DMS53 (cell line): ENCODE measurements around the gene TAB2.
"Not testable (repeated sequence)": the region's sequence is repeated elsewhere in the genome, so short reads cannot be mapped to it uniquely, and the experiment has no call there.

ENCODE experiments used
- DNase-seq: peaks from one replicate; lab custom pipeline; 2025; lab: John Stamatoyannopoulos, UW

TAB2 gene

DNA sequence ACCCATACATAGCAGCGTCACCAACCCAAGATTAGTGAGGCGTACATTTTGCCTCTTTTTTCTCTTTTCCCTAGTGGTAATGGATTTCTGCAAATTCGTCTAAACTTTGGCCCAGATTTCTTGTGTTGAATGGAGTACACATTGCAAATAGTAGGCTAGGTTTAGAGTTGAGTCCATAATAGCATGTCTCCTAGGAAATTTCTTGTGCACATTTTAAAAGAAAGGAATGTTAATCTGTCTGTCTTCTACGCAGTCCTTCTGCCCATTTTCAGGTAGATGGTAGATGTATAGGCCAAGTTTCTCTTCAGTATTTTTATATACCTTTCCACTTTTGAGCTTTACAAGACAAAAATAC lies 15.7 kb downstream of the TAB2 start:
- no peak for DNase-seq

DNA sequence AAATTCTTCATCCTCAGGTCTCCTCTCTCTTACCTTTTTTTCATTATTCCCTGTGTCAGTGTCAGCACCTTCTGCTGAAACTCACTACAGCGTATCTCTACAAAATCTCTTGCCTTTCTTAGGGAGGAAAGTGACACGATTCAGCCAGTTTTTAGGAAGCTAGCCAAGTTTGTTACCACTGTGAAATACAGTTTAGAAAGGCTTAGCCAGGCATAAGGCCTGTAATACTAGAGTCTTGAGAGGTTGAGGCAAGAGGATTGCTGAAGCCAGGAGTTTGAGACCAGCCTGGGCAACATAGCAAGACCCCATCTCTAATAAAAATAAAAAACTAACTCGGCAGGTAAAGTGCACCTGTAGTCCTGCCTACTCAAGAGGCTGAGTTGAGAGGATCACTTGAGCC lies 16.7 kb downstream of the TAB2 start:
- DNase-seq, result no peak

GRCh38 chr6:149334682-149335160 lies 17.2 kb downstream of the TAB2 start:
- no peak for DNase-seq

DNA sequence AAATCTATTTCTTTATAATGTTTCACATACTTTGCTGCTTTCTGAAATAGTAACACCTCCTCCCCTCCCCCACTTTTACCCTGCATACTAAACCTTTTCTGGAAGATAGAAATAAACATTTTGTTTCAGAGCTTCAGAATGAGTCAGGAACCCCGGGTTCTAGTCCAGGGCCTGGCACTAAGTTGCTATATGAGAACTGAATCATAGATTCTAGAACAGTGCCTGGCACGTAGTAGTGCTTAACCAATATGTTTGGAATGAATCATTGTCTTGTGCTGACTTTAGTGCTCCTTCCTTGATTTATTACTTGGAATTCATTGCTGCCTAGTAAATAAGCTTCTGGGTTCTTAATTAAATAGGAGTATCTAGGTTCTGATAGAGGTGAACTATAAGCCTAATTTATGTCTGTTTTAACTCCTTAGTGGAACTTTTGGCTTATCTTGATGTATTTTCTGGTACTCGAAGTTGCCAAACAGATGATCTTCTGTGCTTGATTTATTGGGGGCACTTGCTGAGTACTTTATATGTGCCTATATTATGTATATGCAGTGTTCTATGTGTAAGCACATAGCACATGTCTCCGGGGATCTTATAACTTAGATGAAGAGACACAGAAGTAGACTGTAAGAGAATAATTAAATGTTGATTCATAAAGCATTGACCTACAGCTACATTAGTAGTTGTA lies 18.6 kb downstream of the TAB2 start:
- DNase-seq, result no peak

DNA sequence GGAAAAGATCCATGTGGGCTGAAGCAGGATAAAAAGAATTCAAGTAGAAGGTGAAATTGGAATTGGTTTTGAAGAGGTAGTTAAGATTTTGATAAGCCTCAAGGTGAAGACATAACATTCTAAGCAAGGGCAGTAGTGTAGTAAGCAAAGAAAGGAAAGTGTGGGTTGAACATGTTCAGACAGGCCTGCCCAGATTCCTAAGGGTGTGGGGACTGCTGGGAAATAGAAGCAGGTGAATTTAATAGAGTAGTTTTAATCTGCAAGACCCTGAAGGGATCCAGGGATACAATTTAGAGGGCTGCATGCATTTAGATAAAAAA lies 19.1 kb downstream of the TAB2 start:
- DNase-seq, result no peak

GRCh38 chr6:149337320-149337719 lies 19.8 kb downstream of the TAB2 start:
- DNase-seq, result no peak

DNA sequence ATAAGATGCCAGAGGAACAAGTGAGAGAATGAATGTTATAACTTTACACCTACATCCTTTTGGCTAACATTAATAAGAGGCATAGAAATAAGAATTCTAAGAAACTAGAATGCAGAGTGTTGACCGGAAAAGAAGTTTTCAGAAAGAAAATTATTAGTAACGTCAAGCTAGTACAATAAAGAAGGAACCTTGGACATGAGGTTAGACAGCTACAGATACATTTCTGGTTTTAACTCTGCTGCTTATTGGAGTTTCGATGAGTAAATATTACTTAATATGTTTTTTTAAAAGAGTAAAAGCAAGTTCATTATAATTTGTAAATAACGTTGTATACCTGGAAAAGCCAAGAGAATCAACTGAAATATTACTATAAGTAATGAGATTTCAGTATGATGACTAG lies 22.7 kb downstream of the TAB2 start:
- DNase-seq, result no peak

GRCh38 chr6:149342525-149342924 lies 25.0 kb downstream of the TAB2 start:
- no peak for DNase-seq

DNA sequence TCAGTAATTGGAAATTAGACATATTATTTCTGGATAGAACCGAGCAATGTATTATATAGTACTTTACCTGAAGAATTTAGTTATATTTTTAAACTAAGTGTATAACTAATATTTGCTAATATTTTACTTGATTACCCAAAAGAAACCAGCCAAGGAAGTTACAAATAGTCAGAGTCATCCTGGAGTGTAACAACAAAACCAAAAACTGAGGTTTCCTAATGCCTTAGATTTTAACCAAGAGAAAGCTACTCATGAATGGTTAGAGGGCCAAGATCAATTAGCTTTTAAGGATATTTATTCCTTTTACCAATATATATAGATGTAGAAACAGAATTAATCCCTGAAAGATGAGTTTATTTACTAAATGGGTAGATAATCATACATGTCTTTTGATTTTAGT lies 26.0 kb downstream of the TAB2 start:
- no peak for DNase-seq

DNA sequence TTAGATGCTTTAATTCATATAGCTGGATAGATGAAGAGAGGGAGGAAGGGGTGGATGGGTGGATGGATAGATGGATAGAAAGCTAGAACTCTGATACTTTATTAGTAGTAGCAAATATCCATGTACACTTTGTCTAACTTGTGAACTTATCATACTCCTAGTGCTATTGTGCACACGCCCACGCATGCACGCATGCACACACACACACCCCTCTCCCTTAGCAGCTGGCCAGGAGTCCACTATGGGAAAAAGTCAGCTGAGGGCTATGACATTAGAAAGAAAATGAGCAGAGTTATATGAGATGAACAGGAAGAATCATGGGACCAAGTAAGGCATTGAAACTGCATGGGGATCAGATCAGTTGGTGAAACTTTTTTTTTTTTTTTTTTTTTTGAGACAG lies 28.6 kb downstream of the TAB2 start:
- no peak for DNase-seq

DNA sequence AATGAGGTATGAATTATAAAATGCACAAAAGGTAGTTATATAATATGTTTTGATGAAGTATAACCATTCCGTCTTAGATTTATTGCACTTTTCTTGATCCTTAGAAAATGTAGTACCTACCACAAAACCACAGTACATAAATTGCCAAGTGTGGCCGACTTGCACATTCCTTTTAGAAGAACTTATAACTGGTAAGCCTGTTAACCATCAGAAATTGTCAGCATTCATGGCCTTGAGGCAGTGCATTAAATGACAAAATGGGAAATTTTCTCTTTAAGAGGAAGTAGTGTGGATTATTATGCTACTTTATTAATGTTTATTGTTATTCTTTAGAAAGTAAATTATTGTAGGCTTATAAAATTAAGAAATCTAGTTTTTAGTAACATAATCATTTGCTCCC lies 29.6 kb downstream of the TAB2 start:
- no peak for DNase-seq

GRCh38 chr6:149349279-149349678 lies 31.8 kb downstream of the TAB2 start:
- not testable (repeated sequence) for DNase-seq

DNA sequence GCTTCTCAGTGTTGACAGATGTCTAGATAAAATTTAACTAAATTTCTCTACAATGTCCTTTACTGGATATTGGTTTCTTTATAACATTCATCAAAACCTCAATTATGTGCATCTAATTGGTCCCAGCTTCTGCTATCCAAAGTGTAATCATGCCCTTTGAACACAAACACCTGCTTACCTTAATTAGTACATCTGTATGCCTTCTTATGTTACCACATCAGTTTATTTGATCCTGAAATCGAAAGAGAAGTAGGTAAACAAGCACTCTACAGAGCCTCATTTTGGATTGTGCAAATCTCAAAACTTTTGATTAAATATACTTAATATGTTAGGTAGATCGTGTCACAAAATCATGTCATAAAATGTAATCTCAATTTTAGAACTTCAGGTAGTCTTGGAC lies 36.5 kb downstream of the TAB2 start:
- DNase-seq, result peak; percentile 32

DNA sequence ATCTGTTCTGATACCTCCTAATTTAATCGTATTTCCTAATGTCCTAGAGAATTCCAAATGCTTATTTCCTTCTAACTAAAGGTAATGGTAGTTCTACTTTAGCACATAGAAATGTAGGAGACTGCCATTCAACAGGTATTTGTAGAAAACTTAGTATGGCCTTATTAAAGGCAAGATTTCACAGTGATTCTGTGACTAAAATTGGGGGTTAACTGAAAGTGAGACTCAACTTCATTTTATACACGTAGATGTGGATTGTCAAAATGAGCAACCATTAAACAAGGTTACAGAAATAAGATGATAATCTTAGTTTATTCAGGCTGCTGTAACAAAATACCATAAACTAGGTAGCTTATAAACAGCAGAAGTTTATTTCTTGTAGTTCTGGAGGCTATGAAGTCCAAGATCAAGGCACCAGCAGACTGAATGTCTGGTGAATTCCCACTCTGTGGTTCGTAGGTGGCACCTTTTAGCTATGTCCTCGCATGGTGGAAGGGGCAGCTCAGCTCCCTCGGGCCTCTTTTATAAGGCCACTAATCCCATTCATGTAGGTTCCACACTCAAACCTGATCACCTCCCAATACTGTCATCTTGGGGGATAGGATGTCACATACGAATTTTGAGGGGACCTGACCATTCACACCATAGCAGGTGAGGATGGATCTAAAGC lies 38.7 kb downstream of the TAB2 start:
- no peak for DNase-seq

DNA sequence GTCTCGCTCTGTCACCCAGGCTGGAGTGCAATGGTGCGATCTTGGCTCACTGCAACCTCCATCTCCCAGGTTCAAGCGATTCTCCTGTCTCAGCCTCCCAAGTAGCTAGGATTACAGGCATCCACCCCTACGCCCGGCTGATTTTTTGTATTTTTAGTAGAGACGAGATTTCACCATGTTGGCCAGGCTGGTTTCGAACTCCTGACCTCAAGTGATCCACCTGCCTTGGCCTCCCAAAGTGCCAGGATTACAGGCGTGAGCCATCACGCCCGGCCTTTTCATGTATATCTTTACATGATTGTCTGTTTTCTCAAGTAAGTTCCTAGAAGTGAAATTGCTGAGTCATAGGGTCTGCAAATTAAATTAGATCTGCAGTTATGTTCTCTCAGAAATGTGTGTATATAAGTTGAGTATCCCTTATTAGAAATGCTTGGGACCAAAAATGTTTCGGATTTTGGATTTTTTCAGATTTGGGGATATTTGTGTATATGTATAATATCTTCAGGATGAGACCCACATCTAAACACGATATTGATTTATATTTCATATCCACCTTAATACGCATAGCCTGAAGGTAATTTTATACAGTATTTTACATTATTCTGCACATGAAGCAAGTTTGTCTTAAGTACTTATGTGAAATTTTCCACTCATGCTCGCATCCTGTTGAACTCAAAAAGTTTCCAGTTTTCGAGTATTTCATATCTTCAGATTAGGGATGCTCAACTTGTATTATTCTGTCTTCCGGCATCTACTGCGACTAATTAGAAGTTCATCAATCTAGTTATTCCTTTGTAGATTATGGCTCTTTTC lies 40.4 kb downstream of the TAB2 start:
- DNase-seq, result no peak

DNA sequence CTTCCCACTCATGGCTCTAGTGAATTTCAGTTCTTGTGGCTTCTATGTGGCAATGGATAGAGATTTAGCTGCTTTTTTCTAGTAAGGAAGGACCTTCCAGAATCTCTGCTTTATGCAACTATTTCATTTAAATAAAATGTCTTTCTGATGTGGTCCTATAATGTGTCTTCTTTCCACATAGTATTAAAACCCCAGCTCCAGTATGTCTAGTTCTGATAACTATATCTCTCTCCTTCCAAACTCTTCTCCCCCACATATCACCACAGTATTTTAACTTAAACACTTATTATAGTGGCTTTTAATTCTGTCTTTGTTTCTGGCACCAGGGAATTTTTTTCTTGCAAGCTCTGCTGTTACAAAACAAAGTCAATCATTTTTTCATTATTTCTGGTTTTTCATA lies 41.9 kb downstream of the TAB2 start:
- no peak for DNase-seq

GRCh38 chr6:149360536-149360935 lies 43.0 kb downstream of the TAB2 start:
- no peak for DNase-seq

- DNase-seq, result no peak
These were observed 44.8 kb downstream of the TAB2 start for GRCh38 chr6:149362289-149362688.

GRCh38 chr6:149363154-149363553 lies 45.6 kb downstream of the TAB2 start:
- no peak for DNase-seq

- no peak for DNase-seq
These were observed 47.0 kb downstream of the TAB2 start for GRCh38 chr6:149364557-149364956.

GRCh38 chr6:149365197-149365596 lies 47.7 kb downstream of the TAB2 start:
- no peak for DNase-seq

DNA sequence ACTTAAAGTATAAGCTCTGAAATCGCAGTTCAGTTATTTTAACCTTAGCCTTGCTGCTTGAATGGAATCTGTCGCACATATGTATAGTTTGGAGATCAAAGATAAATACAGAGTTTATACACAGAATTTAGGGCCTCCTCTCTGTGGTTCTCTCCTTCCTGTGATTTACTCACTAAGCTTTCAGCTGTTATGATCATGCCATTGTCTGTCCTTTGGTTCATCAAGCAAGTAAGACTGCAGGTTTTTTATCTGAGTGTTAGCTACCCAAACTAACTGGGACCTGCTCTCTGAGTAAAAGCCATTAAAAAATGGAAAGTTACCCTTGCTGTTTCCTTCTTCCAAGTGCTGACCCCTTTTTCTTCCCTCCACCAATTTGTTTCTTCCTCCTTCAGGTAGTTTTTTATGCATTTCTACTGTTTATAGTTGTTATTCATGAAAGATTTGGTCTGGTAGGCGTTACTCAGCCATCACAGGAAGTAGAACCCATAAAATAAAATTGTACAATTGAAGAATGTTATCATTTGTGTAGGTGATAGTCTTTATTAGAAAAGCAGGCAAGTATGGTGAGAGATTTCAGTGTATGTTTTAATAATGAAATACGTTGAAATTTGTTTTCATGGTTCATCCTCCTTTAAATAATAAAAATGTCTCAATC lies 48.9 kb downstream of the TAB2 start:
- no peak for DNase-seq

GRCh38 chr6:149368065-149368464 lies 50.6 kb downstream of the TAB2 start:
- DNase-seq, result no peak
